Eye (tissue), 1 donor: Measurements from ENCODE around the gene CASP12.
"Not testable (repeated sequence)": the region's sequence is repeated elsewhere in the genome, so short reads cannot be mapped to it uniquely, and the experiment has no call there.

Experiments used
- DNase-seq: peaks from one replicate; pipeline ENCODE4 v3.0.0-alpha.2; 2015

CASP12 gene

DNA sequence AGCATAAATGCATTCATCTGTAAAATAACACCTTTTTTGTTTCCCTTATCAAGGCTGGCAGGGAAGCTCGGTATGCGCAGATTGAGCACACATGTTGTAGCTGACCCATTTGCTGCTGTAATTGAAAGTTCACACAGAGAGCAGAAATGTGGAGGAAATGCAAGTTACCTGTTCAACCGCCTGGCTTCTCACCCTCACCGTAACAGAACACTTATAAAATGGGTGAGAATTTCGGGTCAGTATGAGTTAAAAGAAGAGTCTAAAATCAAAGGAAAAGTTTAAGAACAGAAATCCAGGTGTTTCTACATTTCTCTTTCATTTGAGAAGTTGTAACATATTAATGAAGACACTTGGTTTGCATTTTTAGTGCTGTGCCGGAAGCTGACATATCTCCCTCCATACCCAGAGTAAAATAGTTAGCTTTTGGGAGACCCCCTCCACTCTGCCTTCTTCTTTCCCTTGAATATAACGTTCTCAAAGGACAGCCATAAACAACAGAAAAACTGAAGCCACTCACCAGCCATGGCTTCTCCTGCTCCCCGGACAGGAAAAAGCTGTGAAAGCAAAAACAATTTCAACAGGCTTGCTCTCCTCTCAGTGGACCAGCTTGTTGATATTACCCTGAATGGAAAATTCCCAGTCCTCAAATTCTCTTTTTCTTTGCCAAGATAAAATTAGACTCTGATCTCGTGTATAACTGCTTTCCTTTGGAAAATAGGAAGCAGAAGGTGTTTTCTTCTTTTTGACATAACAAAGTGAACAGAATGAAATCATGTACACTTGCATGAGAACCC lies at the start of gene CASP12:
Gene CASP12, minus strand, starts transcription at position 570 of the 794 bp plus-strand sequence.
- peak; percentile 32 for DNase-seq

DNA sequence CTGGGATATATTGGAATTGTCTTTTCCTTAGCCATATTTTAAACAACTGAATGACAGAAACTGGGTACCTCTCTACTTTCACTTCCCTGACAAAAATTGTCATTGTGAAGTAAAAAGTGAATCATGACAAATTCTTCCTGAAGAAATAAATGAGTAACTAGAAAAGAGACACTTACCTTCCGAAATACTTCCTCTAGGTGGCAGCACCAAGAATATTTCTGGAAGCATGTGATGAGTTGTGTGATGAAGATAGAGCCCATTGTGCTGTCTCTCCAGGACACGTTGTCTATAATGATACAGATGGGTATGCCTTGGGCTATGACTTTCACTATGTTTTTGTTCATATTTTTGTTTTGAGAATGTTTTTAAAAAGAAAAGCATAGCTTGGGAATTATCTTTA lies 48.6 kb upstream of the CASP12 start:
- DNase-seq: no peak

DNA sequence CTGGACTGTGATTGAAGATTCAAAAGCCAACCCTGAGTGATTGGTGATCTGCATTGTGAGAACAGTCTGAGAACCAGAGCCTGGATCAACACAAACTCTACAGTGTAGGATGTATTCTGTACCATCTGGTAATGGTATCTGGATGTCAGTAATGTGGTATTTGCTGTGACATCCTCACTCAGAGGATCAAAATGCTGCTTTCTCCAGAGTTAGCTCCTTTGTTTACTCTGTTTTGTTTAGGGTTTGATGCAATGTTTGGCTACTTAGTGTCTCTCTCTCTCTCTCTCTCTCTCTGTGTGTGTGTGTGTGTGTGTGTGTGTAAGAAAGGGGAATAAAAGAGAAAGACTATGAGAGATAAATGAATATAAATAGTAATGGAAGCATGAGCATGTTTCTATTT lies 45.8 kb upstream of the CASP12 start:
- DNase-seq: no peak

- DNase-seq: no peak
Observed at GRCh38 chr11:104943561-104943960, 45.3 kb upstream of the CASP12 start.

DNA sequence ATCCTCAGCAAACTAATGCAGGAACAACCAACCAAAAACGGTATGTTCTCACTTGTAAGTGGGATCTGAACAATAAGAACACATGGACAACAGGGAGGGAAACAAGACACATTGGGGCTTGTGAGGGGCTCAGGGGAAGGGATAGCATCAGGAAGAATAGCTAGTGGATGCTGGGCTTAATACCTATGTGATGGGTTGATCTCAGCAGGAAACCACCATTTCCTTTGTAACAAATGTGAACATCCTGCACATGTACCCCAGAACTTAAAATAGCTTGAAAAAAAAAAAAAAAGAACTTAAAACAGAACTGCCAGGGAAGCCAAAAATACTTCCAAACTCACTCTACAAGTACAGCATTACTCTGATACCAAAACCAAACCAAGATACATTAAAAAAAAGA lies 36.3 kb upstream of the CASP12 start:
- DNase-seq: no peak

GRCh38 chr11:104934073-104934472 lies 35.8 kb upstream of the CASP12 start:
- DNase-seq: not testable (repeated sequence)

- DNase-seq: no peak
Observed at GRCh38 chr11:104928811-104929210, 30.6 kb upstream of the CASP12 start.

GRCh38 chr11:104926771-104927611 lies 28.7 kb upstream of the CASP12 start:
- DNase-seq: no peak

GRCh38 chr11:104925850-104926249 lies 27.6 kb upstream of the CASP12 start:
- no peak for DNase-seq

DNA sequence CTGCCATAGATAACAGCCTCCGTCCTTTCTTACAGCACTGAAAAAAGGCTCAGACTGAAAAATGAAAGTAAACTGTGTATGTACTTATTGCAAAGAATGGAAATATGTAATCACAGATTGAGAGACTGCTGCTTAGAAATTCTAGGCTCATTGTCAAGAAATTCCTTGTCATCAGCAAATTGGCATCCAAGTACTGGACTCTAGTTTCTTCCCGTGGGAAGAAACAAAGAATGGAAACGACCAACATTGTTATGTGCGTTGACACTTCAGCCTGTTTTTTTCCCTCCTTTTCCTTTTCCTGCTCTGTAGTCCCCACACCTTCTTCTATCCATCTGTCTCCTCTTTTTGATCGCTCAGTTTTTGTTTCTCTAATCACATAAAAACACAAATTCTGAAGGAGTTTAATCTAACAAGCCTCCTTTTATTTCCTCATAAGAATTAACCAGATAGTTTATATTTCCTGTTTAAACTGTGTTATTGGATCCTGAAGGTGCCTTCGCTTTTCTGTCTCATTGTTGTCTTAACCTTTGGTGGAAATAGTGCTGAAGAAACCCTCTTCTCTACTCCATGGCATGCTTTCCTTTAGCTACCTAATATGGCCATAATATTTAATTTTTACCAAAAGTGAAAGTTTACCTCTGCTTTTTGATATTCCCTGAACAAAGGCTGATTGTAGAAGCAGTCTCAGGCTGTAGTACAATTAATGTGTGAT lies 20.0 kb upstream of the CASP12 start:
- DNase-seq: peak; percentile 26

- no peak for DNase-seq
Observed at GRCh38 chr11:104917271-104918112, 19.2 kb upstream of the CASP12 start.

DNA sequence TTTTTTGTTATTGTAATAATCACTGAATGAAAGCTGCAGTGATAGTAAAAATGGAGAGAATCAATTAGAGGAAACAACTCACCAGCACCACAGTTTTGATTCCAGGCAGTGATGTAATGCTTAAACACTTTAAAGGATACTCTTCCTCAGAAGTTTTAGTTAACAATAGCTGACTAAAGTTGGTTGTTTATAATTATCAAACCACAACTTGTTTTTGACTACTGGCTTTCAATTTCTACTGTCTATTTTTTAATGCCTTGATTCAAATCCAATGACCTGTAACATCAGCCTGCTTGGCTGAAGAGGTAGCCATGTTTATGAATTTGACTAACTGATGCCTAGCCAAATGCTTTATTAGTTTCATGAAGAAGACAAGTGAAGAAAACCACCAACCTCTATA lies 18.2 kb upstream of the CASP12 start:
- DNase-seq: no peak

- no peak for DNase-seq
Observed at GRCh38 chr11:104912102-104912501, 13.8 kb upstream of the CASP12 start.

- DNase-seq: no peak
Observed at GRCh38 chr11:104908186-104908531, 9.9 kb upstream of the CASP12 start.

- no peak for DNase-seq
Observed at GRCh38 chr11:104907521-104908185, 9.4 kb upstream of the CASP12 start.

- no peak for DNase-seq
Observed at GRCh38 chr11:104905271-104905670, 7.0 kb upstream of the CASP12 start.

DNA sequence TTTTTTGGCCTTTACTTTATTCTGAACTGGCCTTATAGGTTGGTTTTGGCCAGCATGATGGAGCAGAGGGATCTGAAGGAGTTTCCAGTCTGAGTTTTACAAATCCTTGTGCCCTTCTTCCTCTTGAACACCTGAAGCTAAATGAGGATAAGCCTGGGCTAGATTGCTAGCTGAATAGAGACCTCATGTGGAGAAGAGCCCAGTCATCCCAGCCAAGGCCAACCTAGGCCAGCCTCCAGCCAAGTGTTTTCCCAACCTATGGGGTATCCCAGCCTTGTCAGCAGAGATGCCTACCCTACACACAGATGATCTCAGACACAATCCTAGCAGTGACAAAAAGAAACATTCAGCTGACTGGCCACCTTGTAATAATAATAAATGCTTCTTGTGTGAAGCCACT lies 966 bp upstream of the CASP12 start:
- DNase-seq: no peak

- no peak for DNase-seq
Observed at GRCh38 chr11:104898685-104899013, 389 bp upstream of the CASP12 start.

DNA sequence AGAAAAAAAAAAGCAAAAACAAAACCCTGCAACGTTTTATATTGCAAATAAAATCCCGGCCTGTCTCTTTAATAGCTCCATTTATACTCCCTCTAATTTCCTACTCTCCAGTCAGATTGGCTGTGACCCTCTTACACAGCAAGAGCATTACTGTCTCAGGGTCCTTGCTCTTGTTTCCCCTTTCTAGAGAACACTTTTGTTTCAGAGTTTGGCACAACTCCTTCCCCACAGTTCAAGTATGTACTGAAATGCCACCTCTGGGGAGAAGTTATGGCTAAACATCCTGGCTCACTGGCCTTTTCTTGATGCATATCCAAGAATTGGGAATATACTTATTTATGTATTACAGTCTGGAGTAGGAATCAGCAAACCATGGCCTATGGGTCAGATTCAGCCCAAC lies 2.6 kb downstream of the CASP12 start:
- DNase-seq: no peak

GRCh38 chr11:104893876-104894275 lies 4.4 kb downstream of the CASP12 start:
- no peak for DNase-seq

DNA sequence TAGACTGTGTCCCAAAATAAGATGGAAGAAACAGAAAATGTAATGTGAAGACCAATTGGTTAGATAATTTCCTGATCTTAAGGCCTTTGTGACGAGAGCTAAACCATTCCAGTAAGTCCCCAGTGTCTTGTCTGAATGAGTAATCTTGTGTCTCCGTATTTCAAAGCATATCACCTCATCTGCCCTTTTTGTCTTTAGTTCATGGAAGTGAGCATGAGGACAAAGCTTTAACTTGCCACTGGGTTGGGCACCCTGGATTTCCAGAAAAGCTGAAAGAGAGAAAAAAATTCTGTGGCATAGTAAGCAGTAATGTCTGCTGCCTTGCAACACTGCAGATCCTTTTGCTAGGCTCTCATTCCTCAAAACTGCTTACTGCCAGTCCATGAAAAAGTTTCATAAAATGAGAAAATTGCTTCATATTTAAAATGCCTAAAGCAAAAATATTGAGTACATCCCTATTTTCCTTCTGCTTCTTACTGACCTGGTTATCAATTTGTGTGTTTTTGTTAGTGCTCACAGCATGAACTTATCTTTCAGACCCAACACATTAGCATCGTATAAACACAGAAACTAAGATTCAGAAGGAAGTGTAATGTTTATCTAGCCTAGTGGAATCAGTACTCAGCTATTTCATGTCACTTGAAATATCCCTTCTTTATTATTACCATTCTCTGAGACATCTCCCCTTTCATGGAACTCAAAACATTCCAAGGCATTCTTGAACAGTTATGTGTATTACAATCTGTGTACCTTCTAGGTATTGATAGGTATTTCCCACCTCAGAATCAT lies 5.3 kb downstream of the CASP12 start:
- DNase-seq: no peak
